ENCODE data around the gene FBXO30. TPM values are rescaled to one million over a fixed set of nuclear protein-coding genes. Genes with fewer than 3 reads are reported as not detected.

The FBXO30 gene
- total RNA-seq, 6 experiments from 2014 or later = 2.2 to 3.2 (median 3.0) TPM

- Histone ChIP-seq H3K36me3 (no peaks in the 10 kb centered on the region), H3K9me3 (no peaks in the 10 kb centered on the region), H3K27me3 (no peaks in the 10 kb centered on the region), H3K4me3 (no peak overlapping the region), H3K27ac (no peak overlapping the region), H3K4me1 (no peaks in the 10 kb centered on the region)
- TF ChIP-seq CTCF (IDR thresholded peaks at IDR 0.05) (no peak), POLR2A (IDR thresholded peaks at IDR 0.05) (no peak)
- ATAC-seq (no peak), DNase-seq (no peak)
- WGBS (ENCODE audit: insufficient coverage, low coverage, low lambda C conversion rate, missing lambda C conversion rate) = 83% methylated on average over 3 of the region's 3 CpGs
- intact Hi-C loops (cut with DNase I) = no loop called here
These were observed 26.9 kb downstream of the FBXO30 start for GRCh38 chr6:145787688-145788087.

DNA sequence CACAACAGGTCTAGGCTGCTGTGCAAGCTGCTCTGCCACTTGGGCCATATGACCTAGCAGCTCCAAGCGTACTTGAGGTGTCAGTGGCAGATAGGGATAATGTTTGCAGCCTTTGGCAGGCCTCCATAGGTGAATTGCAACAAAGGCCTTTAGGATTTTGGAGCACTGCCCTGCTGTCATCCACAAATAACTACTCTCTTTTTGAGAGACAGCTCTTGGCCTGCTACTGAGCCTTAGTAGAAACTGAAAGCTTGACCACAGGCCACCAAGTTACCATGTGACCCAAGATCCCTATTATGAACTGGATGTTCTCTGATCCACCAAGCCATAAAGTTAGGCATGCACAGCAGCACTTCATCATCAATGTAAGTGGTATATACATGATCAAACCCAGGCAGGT, 29.9 kb downstream of the FBXO30 start:
- TF ChIP-seq CTCF (IDR thresholded peaks at IDR 0.05) = no peak
- DNase-seq (no peak), ATAC-seq (peak in 1 of 4 donors; percentile 51)
- no peak overlapping the region for H3K4me3 ChIP-seq
- H3K27ac ChIP-seq = no peak overlapping the region
- intact Hi-C loops (cut with DNase I) = no loop called here
- H3K9me3 ChIP-seq = no peaks in the 10 kb centered on the region
- 29% methylated on average over 1 of the region's 1 CpG for WGBS (ENCODE audit: insufficient coverage, low coverage, low lambda C conversion rate, missing lambda C conversion rate)
- H3K4me1 ChIP-seq = no peaks in the 10 kb centered on the region
- H3K36me3 ChIP-seq = no peaks in the 10 kb centered on the region
- no peaks in the 10 kb centered on the region for H3K27me3 ChIP-seq

GRCh38 chr6:145783796-145784195, 30.8 kb downstream of the FBXO30 start:
- H3K36me3 ChIP-seq = no peaks in the 10 kb centered on the region
- no peak for ATAC-seq
- TF ChIP-seq CTCF (IDR thresholded peaks at IDR 0.05) (no peak), POLR2A (IDR thresholded peaks at IDR 0.05) (no peak)
- H3K4me3 ChIP-seq = no peak overlapping the region
- no peaks in the 10 kb centered on the region for H3K4me1 ChIP-seq
- H3K27me3 ChIP-seq = no peaks in the 10 kb centered on the region
- no peak for DNase-seq
- H3K27ac ChIP-seq = no peak overlapping the region
- intact Hi-C loops (cut with DNase I) = no loop called here
- no peaks in the 10 kb centered on the region for H3K9me3 ChIP-seq
- 78% methylated on average over 4 of the region's 5 CpGs for WGBS (ENCODE audit: insufficient coverage, low coverage, low lambda C conversion rate, missing lambda C conversion rate)

DNA sequence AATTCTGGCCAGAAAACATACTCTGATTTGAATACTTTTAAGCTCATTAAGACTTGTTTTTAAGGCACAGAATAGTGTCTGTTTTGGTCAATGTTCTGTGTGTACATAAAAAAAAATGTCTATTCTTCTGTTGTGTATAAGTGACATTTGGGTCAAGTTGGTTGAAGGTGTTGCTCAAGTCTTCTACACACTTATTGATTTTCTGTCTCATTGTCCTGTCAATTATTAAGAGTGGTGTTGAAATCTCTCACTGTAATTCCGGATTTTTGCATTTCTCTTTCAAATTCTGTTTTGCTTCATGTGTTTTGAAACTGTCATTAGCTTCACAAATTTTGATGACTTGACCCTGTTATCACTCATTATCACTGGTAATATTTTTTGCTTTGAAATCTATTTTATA, 41.7 kb downstream of the FBXO30 start:
- WGBS (ENCODE audit: insufficient coverage, low coverage, low lambda C conversion rate, missing lambda C conversion rate) = 13% methylated on average over 1 of the region's 1 CpG
- Histone ChIP-seq H3K4me3 (no peak overlapping the region), H3K9me3 (no peaks in the 10 kb centered on the region), H3K36me3 (no peaks in the 10 kb centered on the region), H3K27me3 (no peaks in the 10 kb centered on the region), H3K27ac (no peak overlapping the region), H3K4me1 (peaks cover 0 to 5% (median 0%) of the 10 kb centered on the region in 4 donors)
- intact Hi-C loops (cut with DNase I) = no loop called here
- DNase-seq (no peak), ATAC-seq (peak in 2 of 4 donors; percentile 38 to 40)
- TF ChIP-seq CTCF (IDR thresholded peaks at IDR 0.05) = no peak
- no peak for TF ChIP-seq POLR2A (IDR thresholded peaks at IDR 0.05)

- H3K27ac ChIP-seq = no peak overlapping the region
- intact Hi-C loops (cut with DNase I) = no loop called here
- H3K4me1 ChIP-seq = peaks cover 0 to 9% (median 0%) of the 10 kb centered on the region in 4 donors
- no peak for DNase-seq
- no peak for ATAC-seq
- H3K4me3 ChIP-seq = no peak overlapping the region
- H3K9me3 ChIP-seq = no peaks in the 10 kb centered on the region
- no peak for TF ChIP-seq CTCF (IDR thresholded peaks at IDR 0.05)
- no peak for TF ChIP-seq POLR2A (IDR thresholded peaks at IDR 0.05)
- H3K27me3 ChIP-seq = no peaks in the 10 kb centered on the region
- no peaks in the 10 kb centered on the region for H3K36me3 ChIP-seq
These were observed 49.1 kb downstream of the FBXO30 start for GRCh38 chr6:145765449-145765848.
